SU-DHL-6 (cell line): ENCODE results near the gene MAP3K10.

ENCODE experiments used
- H2AFZ ChIP-seq: fragments of 200-600 bp; sonication (generic); 2 replicates; pipeline ENCODE4 v1.6.1; 2014; ENCODE audit warnings: low read depth, mild to moderate bottlenecking, moderate library complexity, mixed read lengths, antibody characterized with exemption, low read length; ENCODE audit not compliant: severe bottlenecking
- H3F3A ChIP-seq: fragments of 200-600 bp; shearing (Covaris generic); 2 replicates; pipeline ENCODE4 v1.6.0; 2016; ENCODE audit warnings: antibody characterized with exemption, mild to moderate bottlenecking; ENCODE audit not compliant: insufficient read depth
- H3K27ac ChIP-seq: fragments of 200-600 bp; sonication (generic); 2 replicates; pipeline ENCODE4 v1.5.1; 2016; ENCODE audit warnings: low read depth, mild to moderate bottlenecking, low read length, moderate library complexity, mixed read lengths
- H3K27me3 ChIP-seq: fragments of 200-600 bp; sonication (generic), shearing (Covaris generic); 2 replicates; pipeline ENCODE4 v1.6.0; 2014; ENCODE audit warnings: mild to moderate bottlenecking, low read length
- H3K36me3 ChIP-seq: fragments of 200-600 bp; sonication (generic); 2 replicates; pipeline ENCODE4 v1.6.1; 2014; ENCODE audit warnings: mild to moderate bottlenecking, low read length, mixed read lengths
- H3K4me2 ChIP-seq: fragments of 300-600, 200-600 bp; shearing (Covaris generic), sonication (generic); 2 replicates; pipeline ENCODE4 v1.6.0; 2014; ENCODE audit warnings: low read length, low read depth, mild to moderate bottlenecking; ENCODE audit not compliant: poor library complexity, severe bottlenecking
- H3K4me3 ChIP-seq: fragments of 200-600 bp; sonication (generic); 2 replicates; pipeline ENCODE4 v1.5.1; 2014; ENCODE audit warnings: antibody characterized with exemption, low read length, mild to moderate bottlenecking, mixed read lengths; ENCODE audit not compliant: insufficient read depth, poor library complexity, severe bottlenecking
- H3K79me2 ChIP-seq: fragments of 200-600 bp; sonication (generic); 2 replicates; pipeline ENCODE4 v1.6.1; 2014; ENCODE audit warnings: mild to moderate bottlenecking, low read length, moderate library complexity; ENCODE audit not compliant: insufficient read depth
- H3K9ac ChIP-seq: fragments of 200-600 bp; sonication (generic); 2 replicates; pipeline ENCODE4 v1.7.0; 2014; ENCODE audit warnings: mild to moderate bottlenecking, low read length
- H3K9me2 ChIP-seq: fragments of 200-600 bp; sonication (generic); replicated peaks from 2 replicates; pipeline ENCODE4 v1.6.1; 2014; ENCODE audit warnings: low read length; ENCODE audit not compliant: insufficient read depth
- H3K9me3 ChIP-seq: fragments of 200-600 bp; sonication (generic); 2 replicates; pipeline ENCODE4 v1.6.1; 2014; ENCODE audit warnings: low read length, mixed read lengths; ENCODE audit not compliant: insufficient read depth
- H4K20me1 ChIP-seq: fragments of 200-600 bp; sonication (generic); 2 replicates; pipeline ENCODE4 v1.6.1; 2014; ENCODE audit warnings: low read depth, mild to moderate bottlenecking, antibody characterized with exemption, low read length, moderate library complexity, mixed read lengths
- CTCF ChIP-seq: fragments of 200-600 bp; sonication (generic); IDR thresholded peaks from one replicate; pipeline ENCODE4 v1.5.1; 2017; ENCODE audit warnings: antibody characterized with exemption, mild to moderate bottlenecking, low read length, moderate library complexity; ENCODE audit not compliant: insufficient read depth, poor library complexity, severe bottlenecking
- EZH2phosphoT487 ChIP-seq: fragments of 200-600 bp; sonication (generic), shearing (Covaris generic); conservative IDR thresholded peaks from 2 replicates; pipeline ENCODE4 v1.6.1; 2018; ENCODE audit warnings: mild to moderate bottlenecking, antibody characterized with exemption, low read length, moderate library complexity, mixed read lengths

The MAP3K10 gene

GRCh38 chr19:40174092-40174491 is 17.1 kb upstream of the MAP3K10 start:
- H3K9me2 ChIP-seq = no peaks in the 10 kb centered on the region
- no peaks in the 10 kb centered on the region for H3F3A ChIP-seq
- H4K20me1 ChIP-seq = no peaks in the 10 kb centered on the region
- H2AFZ ChIP-seq = no peak overlapping the region
- no peaks in the 10 kb centered on the region for H3K36me3 ChIP-seq
- no peaks in the 10 kb centered on the region for H3K79me2 ChIP-seq
- no peaks in the 10 kb centered on the region for H3K27me3 ChIP-seq
- no peaks in the 10 kb centered on the region for H3K9me3 ChIP-seq
- H3K27ac ChIP-seq = no peak overlapping the region
- no peak overlapping the region for H3K4me2 ChIP-seq
- no peak overlapping the region for H3K4me3 ChIP-seq
- no peak overlapping the region for H3K9ac ChIP-seq
- TF ChIP-seq EZH2phosphoT487 (no peak), CTCF (no peak)

- Histone ChIP-seq H4K20me1 (no peaks in the 10 kb centered on the region), H3K27me3 (no peaks in the 10 kb centered on the region), H3K79me2 (no peaks in the 10 kb centered on the region), H3K4me2 (no peak overlapping the region), H2AFZ (no peak overlapping the region), H3K9ac (no peak overlapping the region), H3K4me3 (no peak overlapping the region), H3K9me2 (no peaks in the 10 kb centered on the region), H3F3A (no peaks in the 10 kb centered on the region), H3K9me3 (no peaks in the 10 kb centered on the region), H3K27ac (no peak overlapping the region), H3K36me3 (no peaks in the 10 kb centered on the region)
- no peak for TF ChIP-seq CTCF
These were observed 15.4 kb upstream of the MAP3K10 start for GRCh38 chr19:40175820-40176219.

DNA sequence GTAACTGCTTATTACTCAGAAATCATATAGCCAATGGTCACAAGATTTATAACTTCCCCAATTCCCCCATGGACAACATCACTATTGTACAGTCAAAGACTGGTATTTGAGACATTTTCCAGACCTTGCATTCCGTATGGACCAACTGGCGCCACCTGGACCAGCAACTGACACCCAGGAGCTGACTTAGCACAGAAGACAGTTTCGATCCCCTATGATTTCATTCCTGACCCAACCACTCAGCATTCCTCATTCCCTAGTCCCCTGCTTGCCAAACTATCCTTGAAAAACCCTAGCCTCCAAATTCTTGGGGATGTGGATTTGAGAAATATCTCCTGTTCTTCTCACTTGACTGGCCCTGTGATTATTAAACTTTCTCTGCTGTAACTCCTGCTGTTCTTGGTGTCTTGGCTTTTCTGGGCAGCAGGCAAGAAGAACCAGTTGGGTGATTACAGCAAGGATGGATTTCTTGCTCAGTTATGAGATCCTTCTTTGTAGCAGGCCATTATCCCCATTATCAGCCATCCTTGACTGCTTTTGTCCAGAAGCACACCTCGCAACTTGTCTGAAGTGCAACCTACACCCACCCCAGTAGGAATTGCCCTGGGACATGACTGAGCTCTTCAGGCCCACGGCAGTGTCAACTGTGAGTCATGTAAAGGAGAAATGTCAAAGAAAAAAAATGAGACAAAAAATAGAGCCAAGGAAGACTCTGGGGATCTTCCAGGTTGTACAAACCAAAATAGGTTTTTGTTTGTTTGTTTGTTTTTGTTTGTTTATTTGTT is 13.7 kb upstream of the MAP3K10 start:
- no peak overlapping the region for H3K27ac ChIP-seq
- no peaks in the 10 kb centered on the region for H3K9me2 ChIP-seq
- no peak overlapping the region for H3K4me3 ChIP-seq
- no peak overlapping the region for H3K9ac ChIP-seq
- H3K36me3 ChIP-seq = no peaks in the 10 kb centered on the region
- H3K9me3 ChIP-seq = no peaks in the 10 kb centered on the region
- no peak for TF ChIP-seq EZH2phosphoT487
- no peak for TF ChIP-seq CTCF
- H3K4me2 ChIP-seq = no peak overlapping the region
- no peaks in the 10 kb centered on the region for H4K20me1 ChIP-seq
- H3K27me3 ChIP-seq = no peaks in the 10 kb centered on the region
- no peaks in the 10 kb centered on the region for H3F3A ChIP-seq
- no peaks in the 10 kb centered on the region for H3K79me2 ChIP-seq
- no peak overlapping the region for H2AFZ ChIP-seq
